HL-60 (cell line): ENCODE data around the gene ASPSCR1.

Source experiments
- GABPA ChIP-seq: IDR thresholded peaks from 2 replicates; pipeline ENCODE4 v1.6.1; 2012; ENCODE audit warnings: low read depth
- POLR2AphosphoS5 ChIP-seq: IDR thresholded peaks from 2 replicates; pipeline ENCODE4 v1.6.1; 2012; ENCODE audit warnings: low read depth
- REST ChIP-seq: IDR thresholded peaks from 2 replicates; pipeline ENCODE4 v1.6.1; 2012; ENCODE audit warnings: low read depth; ENCODE audit not compliant: insufficient replicate concordance
- TF ChIP-seq, protein P1 (sequence below): IDR thresholded peaks from one replicate; pipeline ENCODE4 v1.5.1; 2011; ENCODE audit warnings: low read length, control low read depth, inconsistent platforms; ENCODE audit not compliant: insufficient read depth

- TF ChIP-seq, protein P1, sequence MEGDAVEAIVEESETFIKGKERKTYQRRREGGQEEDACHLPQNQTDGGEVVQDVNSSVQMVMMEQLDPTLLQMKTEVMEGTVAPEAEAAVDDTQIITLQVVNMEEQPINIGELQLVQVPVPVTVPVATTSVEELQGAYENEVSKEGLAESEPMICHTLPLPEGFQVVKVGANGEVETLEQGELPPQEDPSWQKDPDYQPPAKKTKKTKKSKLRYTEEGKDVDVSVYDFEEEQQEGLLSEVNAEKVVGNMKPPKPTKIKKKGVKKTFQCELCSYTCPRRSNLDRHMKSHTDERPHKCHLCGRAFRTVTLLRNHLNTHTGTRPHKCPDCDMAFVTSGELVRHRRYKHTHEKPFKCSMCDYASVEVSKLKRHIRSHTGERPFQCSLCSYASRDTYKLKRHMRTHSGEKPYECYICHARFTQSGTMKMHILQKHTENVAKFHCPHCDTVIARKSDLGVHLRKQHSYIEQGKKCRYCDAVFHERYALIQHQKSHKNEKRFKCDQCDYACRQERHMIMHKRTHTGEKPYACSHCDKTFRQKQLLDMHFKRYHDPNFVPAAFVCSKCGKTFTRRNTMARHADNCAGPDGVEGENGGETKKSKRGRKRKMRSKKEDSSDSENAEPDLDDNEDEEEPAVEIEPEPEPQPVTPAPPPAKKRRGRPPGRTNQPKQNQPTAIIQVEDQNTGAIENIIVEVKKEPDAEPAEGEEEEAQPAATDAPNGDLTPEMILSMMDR = no peak
- TF ChIP-seq GABPA (no peak), REST (no peak), POLR2AphosphoS5 (no peak)
These were observed 20.5 kb upstream of the ASPSCR1 start for GRCh38 chr17:81956607-81957589.
